PFSK-1 (cell line): ENCODE data around the gene TTYH2.

Experiments used
- FOXP2 ChIP-seq: optimal IDR thresholded peaks from 2 replicates; pipeline ENCODE3; 2011; ENCODE audit warnings: borderline replicate concordance, control low read depth, inconsistent platforms; ENCODE audit not compliant: insufficient read depth; ENCODE audit errors: extremely low read length, extremely low read depth
- POLR2AphosphoS5 ChIP-seq: IDR thresholded peaks from 2 replicates; pipeline ENCODE4 v1.6.1; 2012; ENCODE audit warnings: low read depth, mild to moderate bottlenecking, control low read depth, low read length, moderate library complexity
- SIN3A ChIP-seq: IDR thresholded peaks from 2 replicates; pipeline ENCODE4 v1.6.1; 2012; ENCODE audit warnings: mild to moderate bottlenecking, low read length, moderate library complexity, borderline replicate concordance; ENCODE audit not compliant: insufficient read depth
- TAF1 ChIP-seq: IDR thresholded peaks from 2 replicates; pipeline ENCODE4 v1.6.1; 2012; ENCODE audit warnings: low read length, control low read depth, borderline replicate concordance; ENCODE audit not compliant: insufficient read depth
- TF ChIP-seq, protein P1 (sequence below), 2 experiments: IDR thresholded peaks; 2 replicates each; pipeline versions ENCODE4 v1.6.1 to v1.8.0; 2011 to 2012; ENCODE audit warnings: low read depth in 2 of 2, low read length in 2 of 2, control low read depth in 1 of 2, inconsistent platforms in 1 of 2, mild to moderate bottlenecking in 1 of 2, moderate library complexity in 1 of 2; ENCODE audit not compliant: insufficient read depth in 1 of 2

The TTYH2 gene

GRCh38 chr17:74280093-74280513 lies 66.7 kb downstream of the TTYH2 start:
- TF ChIP-seq FOXP2 (no peak), TAF1 (no peak), POLR2AphosphoS5 (no peak), SIN3A (no peak)
- TF ChIP-seq, protein P1, sequence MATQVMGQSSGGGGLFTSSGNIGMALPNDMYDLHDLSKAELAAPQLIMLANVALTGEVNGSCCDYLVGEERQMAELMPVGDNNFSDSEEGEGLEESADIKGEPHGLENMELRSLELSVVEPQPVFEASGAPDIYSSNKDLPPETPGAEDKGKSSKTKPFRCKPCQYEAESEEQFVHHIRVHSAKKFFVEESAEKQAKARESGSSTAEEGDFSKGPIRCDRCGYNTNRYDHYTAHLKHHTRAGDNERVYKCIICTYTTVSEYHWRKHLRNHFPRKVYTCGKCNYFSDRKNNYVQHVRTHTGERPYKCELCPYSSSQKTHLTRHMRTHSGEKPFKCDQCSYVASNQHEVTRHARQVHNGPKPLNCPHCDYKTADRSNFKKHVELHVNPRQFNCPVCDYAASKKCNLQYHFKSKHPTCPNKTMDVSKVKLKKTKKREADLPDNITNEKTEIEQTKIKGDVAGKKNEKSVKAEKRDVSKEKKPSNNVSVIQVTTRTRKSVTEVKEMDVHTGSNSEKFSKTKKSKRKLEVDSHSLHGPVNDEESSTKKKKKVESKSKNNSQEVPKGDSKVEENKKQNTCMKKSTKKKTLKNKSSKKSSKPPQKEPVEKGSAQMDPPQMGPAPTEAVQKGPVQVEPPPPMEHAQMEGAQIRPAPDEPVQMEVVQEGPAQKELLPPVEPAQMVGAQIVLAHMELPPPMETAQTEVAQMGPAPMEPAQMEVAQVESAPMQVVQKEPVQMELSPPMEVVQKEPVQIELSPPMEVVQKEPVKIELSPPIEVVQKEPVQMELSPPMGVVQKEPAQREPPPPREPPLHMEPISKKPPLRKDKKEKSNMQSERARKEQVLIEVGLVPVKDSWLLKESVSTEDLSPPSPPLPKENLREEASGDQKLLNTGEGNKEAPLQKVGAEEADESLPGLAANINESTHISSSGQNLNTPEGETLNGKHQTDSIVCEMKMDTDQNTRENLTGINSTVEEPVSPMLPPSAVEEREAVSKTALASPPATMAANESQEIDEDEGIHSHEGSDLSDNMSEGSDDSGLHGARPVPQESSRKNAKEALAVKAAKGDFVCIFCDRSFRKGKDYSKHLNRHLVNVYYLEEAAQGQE (IDR thresholded peaks at IDR 0.05; ENCODE audit: insufficient read depth in 1 of 2, low read depth in 2 of 2, low read length in 2 of 2) = no peak

GRCh38 chr17:74281799-74282198 lies 68.4 kb downstream of the TTYH2 start:
- no peak for TF ChIP-seq SIN3A
- TF ChIP-seq FOXP2 = no peak
- TF ChIP-seq, protein P1 (IDR thresholded peaks at IDR 0.05; ENCODE audit: insufficient read depth in 1 of 2, low read depth in 2 of 2, low read length in 2 of 2) = no peak
- TF ChIP-seq POLR2AphosphoS5 = no peak
- TF ChIP-seq TAF1 = no peak

- no peak for TF ChIP-seq FOXP2
- TF ChIP-seq TAF1 = no peak
Measured at GRCh38 chr17:74282587-74283370, 69.4 kb downstream of the TTYH2 start.

GRCh38 chr17:74283371-74283673 lies 70.0 kb downstream of the TTYH2 start:
- TF ChIP-seq SIN3A (no peak), TAF1 (no peak), POLR2AphosphoS5 (no peak), FOXP2 (no peak)

DNA sequence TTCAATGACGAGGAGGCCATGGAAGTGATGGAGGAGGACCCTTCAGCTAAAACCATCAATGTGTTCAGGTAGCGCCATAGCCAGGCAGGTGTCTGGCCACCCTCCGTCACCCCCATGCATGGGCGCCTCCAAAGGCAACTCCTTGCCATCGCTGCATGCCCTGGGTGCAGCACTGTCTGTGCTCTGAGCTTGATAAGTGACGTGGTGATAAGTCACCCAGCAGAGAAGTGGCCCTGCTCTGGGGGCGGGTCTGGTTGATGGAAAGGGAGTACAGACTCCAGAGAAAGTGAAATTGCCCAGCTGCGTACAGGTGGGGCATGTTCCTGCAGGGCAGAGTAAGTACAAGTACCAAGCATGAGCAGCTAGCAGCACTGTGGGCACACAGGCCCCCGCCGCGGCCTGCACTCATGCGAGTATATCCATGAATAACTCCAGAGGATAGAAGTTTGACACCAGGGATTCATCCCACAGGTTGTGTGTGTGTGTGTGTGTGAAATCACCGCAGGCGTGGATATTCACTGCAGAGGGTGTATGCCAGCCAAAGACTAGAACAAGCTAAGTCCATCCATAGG lies 73.7 kb downstream of the TTYH2 start:
- TF ChIP-seq POLR2AphosphoS5 (no peak), TAF1 (no peak)

DNA sequence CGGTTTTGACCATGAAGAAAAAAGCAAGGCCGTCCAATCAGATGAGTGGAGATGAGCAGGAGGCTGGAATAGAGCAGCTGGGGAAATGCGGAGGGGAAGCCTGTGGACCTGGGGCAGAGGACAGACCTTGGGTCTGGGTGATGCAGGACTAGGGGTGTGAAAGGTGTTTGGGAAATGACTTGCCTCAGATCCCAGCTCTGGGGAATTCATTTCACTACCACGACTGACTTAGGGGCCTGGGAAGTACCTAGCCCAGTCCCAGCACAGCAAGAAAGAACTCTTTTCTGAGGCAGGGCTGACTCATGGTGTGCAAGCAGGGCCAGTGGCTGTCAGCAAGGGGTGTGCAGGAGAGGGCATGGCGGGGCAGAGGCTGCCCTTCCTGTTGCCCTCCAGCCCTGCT lies 75.4 kb downstream of the TTYH2 start:
- TF ChIP-seq TAF1 (no peak), FOXP2 (no peak), POLR2AphosphoS5 (no peak), SIN3A (no peak)
- TF ChIP-seq, protein P1 (IDR thresholded peaks at IDR 0.05; ENCODE audit: insufficient read depth in 1 of 2, low read depth in 2 of 2, low read length in 2 of 2) = no peak
